Measurements from ENCODE around the gene FOXP1.

Gene FOXP1

DNA sequence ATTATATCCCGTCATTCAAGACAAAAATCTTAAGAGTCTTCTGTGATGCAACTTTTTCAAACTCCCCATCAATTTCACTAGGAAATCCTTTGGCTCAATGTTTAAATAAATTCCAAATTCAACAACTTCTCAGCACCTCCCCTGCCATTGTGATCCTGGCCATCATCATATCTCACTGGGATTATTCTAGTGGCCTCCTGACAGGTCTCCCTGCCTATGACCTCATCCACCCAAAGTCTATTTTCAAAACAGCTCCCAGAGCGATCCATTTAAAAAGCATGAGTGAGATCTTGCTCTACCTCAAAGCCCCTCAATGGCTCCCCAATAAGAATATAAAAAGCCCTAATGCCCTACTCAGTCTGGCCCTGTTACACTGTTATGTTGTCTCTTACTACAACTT, 293.2 kb downstream of the FOXP1 start:
- no peak overlapping the region for H3K4me3 ChIP-seq (ENCODE audit: low read depth, low read length)
- DNase-seq (ENCODE audit: low read depth) = no peak
- no peak for TF ChIP-seq CTCF (IDR thresholded peaks at IDR 0.05; ENCODE audit: low read depth, low read length, missing control alignments)

- TF ChIP-seq CTCF (IDR thresholded peaks at IDR 0.05; ENCODE audit: low read depth, low read length, missing control alignments) = no peak
- DNase-seq (ENCODE audit: low read depth) = no peak
- H3K4me3 ChIP-seq (ENCODE audit: low read depth, low read length) = no peak overlapping the region
Measured at GRCh38 chr3:71288269-71288930, 295.1 kb downstream of the FOXP1 start.

- no peak for TF ChIP-seq CTCF (IDR thresholded peaks at IDR 0.05; ENCODE audit: low read depth, low read length, missing control alignments)
- no peak for DNase-seq (ENCODE audit: low read depth)
- H3K4me3 ChIP-seq (ENCODE audit: low read depth, low read length) = no peak overlapping the region
Measured at GRCh38 chr3:71285086-71285485, 298.4 kb downstream of the FOXP1 start.

GRCh38 chr3:71282976-71283375, 300.6 kb downstream of the FOXP1 start:
- no peak for DNase-seq (ENCODE audit: low read depth)
- H3K4me3 ChIP-seq (ENCODE audit: low read depth, low read length) = no peak overlapping the region
- no peak for TF ChIP-seq CTCF (IDR thresholded peaks at IDR 0.05; ENCODE audit: low read depth, low read length, missing control alignments)

DNA sequence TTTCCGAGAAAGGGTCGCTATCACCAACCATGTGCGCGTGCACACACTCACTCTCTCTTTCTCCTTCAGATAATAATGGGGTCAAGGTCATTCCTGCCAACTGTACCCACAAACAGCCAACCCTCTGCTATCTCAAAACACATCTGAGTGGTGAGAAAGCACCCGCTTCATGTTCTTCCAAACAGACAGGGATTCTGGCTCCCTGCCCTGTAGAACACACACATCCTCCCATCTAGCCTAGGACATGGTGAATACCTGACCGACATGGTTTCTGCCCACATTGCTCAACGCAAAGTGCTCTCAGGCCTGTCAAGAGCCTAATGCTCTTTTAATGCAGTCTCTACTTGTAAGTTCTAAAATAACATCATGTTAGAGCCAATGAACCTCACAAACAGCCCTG, 302.2 kb downstream of the FOXP1 start:
- no peak overlapping the region for H3K4me3 ChIP-seq (ENCODE audit: low read depth, low read length)
- no peak for TF ChIP-seq CTCF (IDR thresholded peaks at IDR 0.05; ENCODE audit: low read depth, low read length, missing control alignments)
- DNase-seq (ENCODE audit: low read depth) = no peak

- no peak for TF ChIP-seq CTCF (IDR thresholded peaks at IDR 0.05; ENCODE audit: low read depth, low read length, missing control alignments)
- DNase-seq (ENCODE audit: low read depth) = no peak
- no peak overlapping the region for H3K4me3 ChIP-seq (ENCODE audit: low read depth, low read length)
Measured at GRCh38 chr3:71277341-71277740, 306.2 kb downstream of the FOXP1 start.

- no peak overlapping the region for H3K4me3 ChIP-seq (ENCODE audit: low read depth, low read length)
- TF ChIP-seq CTCF (IDR thresholded peaks at IDR 0.05; ENCODE audit: low read depth, low read length, missing control alignments) = no peak
- DNase-seq (ENCODE audit: low read depth) = no peak
Measured at GRCh38 chr3:71276531-71276930, 307.0 kb downstream of the FOXP1 start.

Measured in GM12864 (cell line).